Hepatocyte (in vitro differentiated cells): Measurements from ENCODE around the gene KCNC4. TPM values are rescaled to one million over a fixed set of nuclear protein-coding genes. Genes with fewer than 3 reads are reported as not detected.

Source experiments
- DNase-seq: peaks from one replicate; pipeline ENCODE4 v3.0.0-alpha.2; 2016; ENCODE audit warnings: low spot score
- H2AFZ ChIP-seq: fragments of 200-600 bp; sonication (generic); 2 replicates; pipeline ENCODE4 v1.6.0; 2016; ENCODE audit warnings: antibody characterized with exemption, mild to moderate bottlenecking
- H3K27ac ChIP-seq: fragments of 200-600 bp; sonication (generic); 2 replicates; pipeline ENCODE4 v1.5.1; 2016; ENCODE audit warnings: mild to moderate bottlenecking
- H3K27me3 ChIP-seq: fragments of 200-600 bp; sonication (generic); 2 replicates; pipeline ENCODE4 v1.6.1; 2016
- H3K36me3 ChIP-seq: fragments of 200-600 bp; sonication (generic); replicated peaks from 2 replicates; pipeline ENCODE4 v1.5.1; 2016; ENCODE audit warnings: low read depth; ENCODE audit not compliant: insufficient read depth
- H3K4me1 ChIP-seq: fragments of 200-600 bp; sonication (generic); 2 replicates; pipeline ENCODE4 v1.5.1; 2016; ENCODE audit warnings: mild to moderate bottlenecking, moderate library complexity; ENCODE audit not compliant: insufficient read depth
- H3K4me2 ChIP-seq: fragments of 200-600 bp; sonication (generic); 2 replicates; pipeline ENCODE4 v1.6.0; 2016
- H3K4me3 ChIP-seq: fragments of 200-600 bp; sonication (generic); 2 replicates; pipeline ENCODE4 v1.5.1; 2016; ENCODE audit warnings: mild to moderate bottlenecking
- H3K79me2 ChIP-seq: fragments of 200-600 bp; sonication (generic); 2 replicates; pipeline ENCODE4 v1.6.0; 2017; ENCODE audit warnings: mild to moderate bottlenecking
- H3K9me2 ChIP-seq: fragments of 200-600 bp; sonication (generic); replicated peaks from 2 replicates; pipeline ENCODE4 v1.6.0; 2017; ENCODE audit warnings: mild to moderate bottlenecking; ENCODE audit not compliant: insufficient read depth
- H3K9me3 ChIP-seq: fragments of 200-600 bp; sonication (generic); 2 replicates; pipeline ENCODE4 v1.5.1; 2016; ENCODE audit warnings: low read depth, mild to moderate bottlenecking
- H4K20me1 ChIP-seq: fragments of 200-600 bp; sonication (generic); 2 replicates; pipeline ENCODE4 v1.6.0; 2016; ENCODE audit warnings: mild to moderate bottlenecking; ENCODE audit not compliant: insufficient read depth, poor library complexity, severe bottlenecking
- CTCF ChIP-seq: fragments of 200-600 bp; sonication (generic); IDR thresholded peaks from 2 replicates; pipeline ENCODE4 v1.5.1; 2016; ENCODE audit warnings: antibody characterized with exemption, mild to moderate bottlenecking; ENCODE audit not compliant: poor library complexity
- EZH2 ChIP-seq: fragments of 200-600 bp; sonication (generic); IDR thresholded peaks from 2 replicates; pipeline ENCODE4 v1.6.1; 2016; ENCODE audit warnings: antibody characterized with exemption, mild to moderate bottlenecking, borderline replicate concordance
- EZH2phosphoT487 ChIP-seq: fragments of 200-600 bp; sonication (generic); IDR thresholded peaks from one replicate; pipeline ENCODE4 v1.6.1; 2018; ENCODE audit warnings: antibody characterized with exemption, mild to moderate bottlenecking, low read depth, moderate library complexity; ENCODE audit not compliant: unreplicated experiment, severe bottlenecking
- WGBS: methylation state at CpG from one replicate; pipeline ENCODE4 v1.1.6; 2016; ENCODE audit warnings: low lambda C conversion rate; ENCODE audit errors: missing lambda C conversion rate; 5-methylcytosine and 5-hydroxymethylcytosine counted together
- polyA plus RNA-seq: library from polyadenylated mRNA; unstranded; fragments of >200 nt; fragmentation: Nextera tagmentation; extraction: Ambion mirVana; gene quantifications from 2 replicates; pipeline ENCODE4 v1.2.1, GENCODE V29; 2016
- total RNA-seq: library from RNA; depleted of rRNA; stranded (reverse); fragments of >200 nt; gene quantifications from 2 replicates; pipeline ENCODE4 v1.2.3, GENCODE V29; 2014

The KCNC4 gene
- total and polyA plus RNA-seq, 2 experiments from 2014 or later: 1.3 to 4.6 TPM

- 60% methylated on average over 12 of the region's 12 CpGs for WGBS
- Histone ChIP-seq H4K20me1 (no peaks in the 10 kb centered on the region), H3K4me1 (no peaks in the 10 kb centered on the region), H3K27ac (no peak overlapping the region), H3K79me2 (no peaks in the 10 kb centered on the region), H3K27me3 (no peaks in the 10 kb centered on the region), H3K4me2 (no peak overlapping the region), H3K9me3 (no peaks in the 10 kb centered on the region), H3K9me2 (no peaks in the 10 kb centered on the region), H2AFZ (no peak overlapping the region), H3K4me3 (no peak overlapping the region), H3K36me3 (no peaks in the 10 kb centered on the region)
- TF ChIP-seq EZH2: no peak
- TF ChIP-seq EZH2phosphoT487: no peak
- TF ChIP-seq CTCF: peak; percentile 83
- peak; percentile 76 for DNase-seq
These were observed 13.0 kb upstream of the KCNC4 start for GRCh38 chr1:110196917-110197765.

GRCh38 chr1:110197905-110198629, 12.0 kb upstream of the KCNC4 start:
- DNase-seq: no peak
- H3K27ac ChIP-seq: no peak overlapping the region
- no peaks in the 10 kb centered on the region for H3K36me3 ChIP-seq
- 94% methylated on average over 23 of the region's 23 CpGs for WGBS
- H4K20me1 ChIP-seq: no peaks in the 10 kb centered on the region
- H3K4me2 ChIP-seq: no peak overlapping the region
- no peak overlapping the region for H3K4me3 ChIP-seq
- no peaks in the 10 kb centered on the region for H3K9me2 ChIP-seq
- H3K27me3 ChIP-seq: no peaks in the 10 kb centered on the region
- no peaks in the 10 kb centered on the region for H3K79me2 ChIP-seq
- no peak for TF ChIP-seq EZH2phosphoT487
- no peak for TF ChIP-seq EZH2
- no peak for TF ChIP-seq CTCF
- H3K4me1 ChIP-seq: no peaks in the 10 kb centered on the region
- H3K9me3 ChIP-seq: no peaks in the 10 kb centered on the region
- H2AFZ ChIP-seq: no peak overlapping the region

- 91% methylated on average over 2 of the region's 2 CpGs for WGBS
- Histone ChIP-seq H3K9me3 (no peaks in the 10 kb centered on the region), H3K9me2 (no peaks in the 10 kb centered on the region), H3K27ac (no peak overlapping the region), H3K4me1 (peaks cover 6% of the 10 kb centered on the region), H3K79me2 (no peaks in the 10 kb centered on the region), H2AFZ (no peak overlapping the region), H3K36me3 (no peaks in the 10 kb centered on the region), H4K20me1 (no peaks in the 10 kb centered on the region), H3K4me2 (no peak overlapping the region), H3K4me3 (no peak overlapping the region), H3K27me3 (no peaks in the 10 kb centered on the region)
- DNase-seq: no peak
- TF ChIP-seq EZH2phosphoT487: no peak
- no peak for TF ChIP-seq CTCF
- TF ChIP-seq EZH2: no peak
These were observed 11.4 kb upstream of the KCNC4 start for GRCh38 chr1:110198746-110199145.
